NCI-H82 (cell line): Measurements from ENCODE around the gene EFCAB12.
"Not testable (repeated sequence)": the region's sequence is repeated elsewhere in the genome, so short reads cannot be mapped to it uniquely, and the experiment has no call there.

Source experiments
- DNase-seq: peaks from one replicate; lab custom pipeline; 2025; lab: John Stamatoyannopoulos, UW

The EFCAB12 gene

GRCh38 chr3:129393760-129394564 lies 34.5 kb downstream of the EFCAB12 start:
- not testable (repeated sequence) for DNase-seq

- no peak for DNase-seq
These were observed 35.2 kb downstream of the EFCAB12 start for GRCh38 chr3:129393271-129393670.

- not testable (repeated sequence) for DNase-seq
These were observed 36.1 kb downstream of the EFCAB12 start for GRCh38 chr3:129392106-129392887.

DNA sequence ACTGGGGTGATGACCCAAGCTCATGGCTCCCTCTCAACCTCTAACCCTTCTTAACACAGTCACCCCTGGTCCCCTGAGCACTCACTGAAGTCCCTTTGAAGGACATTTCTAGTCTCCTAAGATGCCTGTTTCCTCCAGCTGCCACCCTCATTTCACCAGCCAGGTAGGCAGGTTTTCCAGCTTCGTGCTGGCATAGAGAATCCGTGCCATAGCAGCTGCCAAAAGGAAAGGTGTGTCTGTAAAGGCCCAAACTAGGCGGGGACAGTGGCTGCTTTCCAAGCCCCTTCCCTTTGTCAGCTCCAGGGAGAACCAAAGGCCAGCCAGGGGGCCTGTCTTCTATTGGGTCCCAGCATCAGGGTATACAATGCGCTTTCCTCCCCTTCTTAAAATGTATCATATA lies 36.9 kb downstream of the EFCAB12 start:
- DNase-seq: not testable (repeated sequence)

GRCh38 chr3:129389572-129389937 lies 38.9 kb downstream of the EFCAB12 start:
- DNase-seq: no peak

- not testable (repeated sequence) for DNase-seq
These were observed 39.5 kb downstream of the EFCAB12 start for GRCh38 chr3:129388791-129389571.

DNA sequence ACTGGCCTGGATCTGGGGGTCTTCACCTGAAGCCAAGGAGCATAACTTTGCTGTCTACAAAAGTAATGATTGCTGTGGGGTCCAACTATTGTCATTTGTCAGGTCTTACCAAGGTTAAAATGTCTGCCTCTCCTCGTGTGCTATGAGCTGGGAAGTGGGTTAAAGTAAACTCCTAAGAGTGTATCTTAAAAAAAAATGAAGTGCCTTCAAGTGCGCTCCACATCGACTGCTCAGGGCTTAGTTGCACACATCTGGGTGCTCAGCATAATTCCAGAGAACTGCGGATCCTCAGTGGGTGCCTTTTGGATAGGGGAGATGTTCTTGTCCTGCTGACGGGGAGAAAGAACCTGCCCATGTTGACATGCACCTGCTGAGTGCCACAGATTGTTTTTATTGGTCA lies 40.9 kb downstream of the EFCAB12 start:
- DNase-seq: no peak

GRCh38 chr3:129386984-129387383 lies 41.5 kb downstream of the EFCAB12 start:
- no peak for DNase-seq

GRCh38 chr3:129385507-129385906 lies 42.9 kb downstream of the EFCAB12 start:
- DNase-seq: peak; percentile 61

- DNase-seq: peak; percentile 89
These were observed 43.7 kb downstream of the EFCAB12 start for GRCh38 chr3:129384594-129385323.

- not testable (repeated sequence) for DNase-seq
These were observed 44.3 kb downstream of the EFCAB12 start for GRCh38 chr3:129384103-129384502.

GRCh38 chr3:129383292-129383860 lies 45.1 kb downstream of the EFCAB12 start:
- DNase-seq: peak; percentile 95

GRCh38 chr3:129382366-129382765 lies 46.1 kb downstream of the EFCAB12 start:
- DNase-seq: no peak

DNA sequence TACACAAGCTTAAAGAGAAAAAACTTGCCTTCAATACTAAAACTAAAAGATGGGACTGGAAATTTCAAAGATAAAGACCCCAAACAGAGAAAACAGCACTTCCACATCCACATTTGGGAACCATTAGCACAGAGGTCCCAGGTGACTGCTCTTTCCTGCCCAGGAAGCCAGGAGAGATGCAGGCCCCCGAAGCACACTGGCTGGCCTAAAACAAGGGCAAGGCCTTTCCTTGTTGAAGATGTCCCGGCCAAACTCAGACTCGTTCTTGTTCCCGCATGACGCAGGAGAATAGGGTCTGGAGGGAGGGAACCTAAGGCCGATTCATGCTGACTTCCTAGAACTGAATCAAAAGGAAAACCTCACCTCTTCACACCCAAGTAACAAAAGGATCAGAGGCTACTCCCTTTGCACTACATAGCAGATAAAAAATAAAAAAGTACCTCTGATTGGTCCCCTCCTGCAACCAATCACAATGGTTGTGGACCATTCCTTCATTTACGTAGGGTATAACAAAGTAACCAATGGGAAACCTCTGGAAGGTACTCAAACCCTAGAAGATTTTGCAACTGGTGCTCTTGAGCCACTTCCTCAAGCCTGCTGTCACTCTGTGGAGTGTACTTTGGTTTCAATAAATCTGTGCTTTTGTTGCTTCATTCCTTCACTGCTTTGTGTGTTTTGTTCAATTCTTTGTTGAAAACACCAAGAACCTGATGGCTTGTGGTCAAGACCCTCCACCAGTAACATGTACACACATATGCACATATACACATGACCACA lies 48.7 kb downstream of the EFCAB12 start:
- DNase-seq: no peak

DNA sequence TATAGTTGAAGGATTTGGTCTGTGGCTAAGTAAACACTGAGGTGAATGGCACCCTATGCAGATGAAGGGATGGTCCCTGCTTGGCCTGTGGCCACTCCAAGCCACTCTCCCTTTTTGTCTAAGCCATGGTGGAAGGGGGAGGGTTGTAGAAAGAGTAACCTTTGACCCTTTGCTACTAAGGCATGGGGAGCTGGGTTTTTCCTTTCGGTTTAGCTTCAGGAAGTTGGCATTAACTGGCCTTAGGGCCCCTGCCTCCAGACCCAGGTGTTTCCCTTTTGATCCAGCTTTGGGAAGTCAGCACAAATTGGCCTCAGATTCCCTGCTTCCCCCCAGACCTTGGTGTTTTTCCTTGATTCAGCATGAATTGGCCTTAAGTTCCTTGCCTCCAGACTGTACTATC lies 49.5 kb downstream of the EFCAB12 start:
- DNase-seq: no peak

GRCh38 chr3:129377615-129378014 lies 50.8 kb downstream of the EFCAB12 start:
- no peak for DNase-seq

DNA sequence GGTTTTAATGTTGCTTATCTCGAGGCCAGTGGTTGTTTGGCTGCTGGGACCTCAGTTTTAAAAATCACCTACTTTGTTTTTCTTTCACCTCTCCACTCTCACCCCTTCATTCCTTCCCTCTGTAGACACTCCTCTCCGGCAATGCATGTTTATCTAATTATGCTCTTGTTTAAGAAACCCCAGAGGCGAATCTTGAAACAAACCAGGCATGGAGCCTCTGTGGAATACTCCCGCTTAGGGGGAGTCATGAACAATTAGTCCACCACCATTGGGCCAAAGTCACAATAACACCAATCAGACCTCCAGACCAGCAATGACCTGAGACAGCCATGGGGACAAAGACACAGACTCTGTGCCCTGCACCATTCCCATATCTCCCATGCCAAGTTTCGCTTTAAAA lies 53.3 kb downstream of the EFCAB12 start:
- DNase-seq: no peak

- DNase-seq: no peak
These were observed 57.2 kb downstream of the EFCAB12 start for GRCh38 chr3:129371041-129371826.

DNA sequence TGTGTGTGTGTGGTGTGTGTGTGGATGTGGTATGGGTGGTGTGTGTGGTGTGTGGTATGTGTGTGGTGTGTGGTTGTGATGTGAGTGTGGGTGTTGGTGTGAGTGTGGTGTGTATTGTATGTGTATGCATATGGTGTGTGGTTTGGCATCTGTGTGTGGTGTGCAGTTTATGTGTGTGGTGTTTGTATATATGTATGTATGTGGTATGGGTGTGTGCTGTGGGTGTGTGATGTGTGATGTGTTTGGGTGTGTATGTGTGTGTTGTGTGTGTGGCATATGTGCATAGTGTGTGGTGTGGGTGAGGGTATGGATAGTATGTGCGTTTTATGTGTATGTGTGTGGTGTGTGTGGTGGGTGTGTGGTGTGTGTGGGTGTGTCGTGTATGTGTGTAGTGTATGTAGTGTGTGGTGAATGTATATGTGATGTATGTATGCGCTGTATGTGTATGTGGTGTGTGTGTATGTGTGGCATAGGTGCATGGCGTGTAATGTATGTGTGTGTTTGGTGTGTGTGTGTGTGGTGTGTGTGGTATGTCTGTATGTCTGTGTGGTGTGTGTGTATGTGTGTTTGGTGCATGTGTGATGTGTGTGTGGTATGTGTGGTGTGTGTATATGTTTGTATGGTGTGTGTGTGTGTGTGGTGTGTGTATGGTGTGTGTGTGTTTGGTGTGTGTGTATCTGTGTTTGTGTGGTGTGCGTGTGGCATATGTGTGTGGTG lies 58.0 kb downstream of the EFCAB12 start:
- DNase-seq: no peak
